ENCODE results near the gene KIAA1958.
"Not testable (repeated sequence)": the region's sequence is repeated elsewhere in the genome, so short reads cannot be mapped to it uniquely, and the experiment has no call there.

KIAA1958 gene

DNA sequence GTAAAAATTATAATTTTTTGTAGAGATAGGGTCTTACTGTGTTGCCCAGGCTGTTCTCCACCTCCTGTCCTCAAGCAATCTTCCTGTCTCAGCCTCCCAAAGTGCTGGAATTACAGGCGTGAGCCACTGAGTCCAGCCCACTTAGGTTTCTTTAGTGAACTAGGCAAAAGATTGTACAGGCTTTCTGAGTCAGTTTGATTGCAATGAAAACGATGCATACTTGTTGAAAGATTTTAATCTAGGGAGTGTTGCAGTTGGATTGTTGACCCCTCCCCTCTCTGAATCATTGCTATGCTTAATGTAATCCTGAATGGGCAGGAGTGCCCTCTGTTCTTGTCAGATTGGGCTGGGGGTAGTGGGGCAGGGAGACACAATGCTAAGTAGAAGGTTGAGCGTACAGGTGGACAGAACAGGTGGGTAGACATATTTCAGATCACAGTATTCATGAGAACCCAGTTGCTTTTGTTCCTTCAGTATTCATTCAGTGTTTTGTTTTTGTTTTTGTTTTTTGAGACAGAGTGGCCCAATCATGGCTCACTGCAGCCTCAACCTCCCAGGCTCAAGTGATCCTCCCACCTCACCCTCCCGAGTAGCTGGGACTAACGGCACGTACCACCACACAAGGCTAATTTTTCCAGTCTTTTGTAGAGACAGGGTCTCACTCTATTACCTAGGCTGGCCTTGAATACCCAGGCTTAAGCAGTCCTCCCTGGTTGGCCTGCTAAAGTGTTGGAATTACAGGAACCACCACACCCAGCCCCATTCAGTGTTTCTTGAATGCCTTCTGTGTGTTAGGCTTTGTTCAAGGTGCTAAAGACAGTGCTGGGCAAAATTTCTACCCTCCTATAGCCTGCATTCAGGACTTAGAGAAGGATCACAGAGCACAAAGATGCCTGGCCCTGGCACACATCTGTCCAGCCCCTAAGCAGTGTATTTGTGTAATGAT, 70.1 kb downstream of the KIAA1958 start:
- DNase-seq: no peak

DNA sequence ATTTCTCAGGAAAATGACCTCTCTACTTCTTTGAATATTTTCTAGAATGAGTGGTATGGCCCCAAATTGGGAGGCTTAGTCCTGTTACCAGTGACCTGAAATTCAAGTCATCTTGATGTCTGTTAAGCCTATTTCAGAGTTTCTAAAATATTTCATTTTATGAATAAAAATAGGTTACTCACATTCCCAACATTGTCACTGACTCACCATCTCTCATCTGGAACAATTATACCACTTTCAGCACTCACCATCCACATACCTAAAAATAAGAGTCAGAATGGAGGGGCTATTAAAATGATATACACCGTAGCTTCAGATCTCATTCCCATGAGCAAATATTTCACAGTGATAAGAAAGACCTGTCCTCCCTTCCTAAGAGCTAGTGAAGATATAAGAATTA, 71.8 kb downstream of the KIAA1958 start:
- no peak for DNase-seq

DNA sequence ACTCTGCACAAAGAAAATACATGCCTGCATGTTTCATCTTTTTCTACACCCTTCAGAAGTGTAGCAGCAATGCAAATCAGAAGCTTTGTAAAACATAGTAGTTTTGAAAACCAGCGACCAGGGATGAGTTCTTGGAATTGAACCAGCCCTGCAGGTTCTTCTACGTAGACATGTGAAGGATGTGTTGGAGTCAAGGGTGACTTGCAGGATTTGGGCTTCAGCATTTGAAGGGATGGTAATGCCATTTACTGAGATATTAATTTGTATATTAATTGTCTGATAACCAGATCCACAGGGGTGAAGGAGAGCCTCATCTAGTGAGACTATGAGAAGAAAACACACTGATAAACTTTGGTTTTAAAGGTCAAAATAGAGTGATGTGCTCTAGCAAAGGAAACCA, 72.4 kb downstream of the KIAA1958 start:
- DNase-seq: no peak

DNA sequence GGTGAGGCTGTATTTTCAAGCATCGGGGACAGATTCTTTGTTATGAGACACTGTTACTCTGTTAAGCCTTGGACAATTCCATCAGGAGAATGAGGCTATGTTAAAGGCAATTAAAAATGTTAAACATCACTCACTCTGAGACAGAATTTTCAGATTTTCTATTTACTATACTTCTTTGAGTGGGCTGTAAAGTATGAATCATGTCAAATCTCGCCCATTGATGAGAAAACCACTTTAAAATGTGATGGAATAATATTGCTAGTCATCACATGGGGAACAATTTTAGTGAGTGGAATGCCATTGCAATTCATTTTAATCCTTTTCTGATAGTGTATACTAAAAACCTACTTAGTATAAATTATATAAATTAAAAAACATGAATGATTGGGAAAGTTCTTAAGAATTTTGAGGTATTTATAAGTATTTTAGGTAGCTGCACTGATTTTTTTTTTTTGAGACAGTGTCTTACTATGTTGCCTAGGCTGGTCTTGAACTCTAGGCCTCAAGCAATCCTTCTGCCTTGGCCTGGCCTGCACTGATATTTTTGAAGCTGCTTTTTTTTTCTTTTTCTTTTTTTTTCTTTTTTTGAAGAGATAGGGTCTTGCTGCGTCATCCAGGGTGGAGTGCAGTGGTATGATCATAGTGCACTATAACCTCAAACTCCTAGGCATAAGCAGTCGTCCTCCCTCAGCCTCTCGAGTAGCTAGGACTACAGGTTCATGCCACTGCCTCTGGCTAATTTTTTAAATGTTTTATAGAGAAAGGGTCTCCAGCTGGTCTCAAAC, 73.2 kb downstream of the KIAA1958 start:
- DNase-seq: no peak

DNA sequence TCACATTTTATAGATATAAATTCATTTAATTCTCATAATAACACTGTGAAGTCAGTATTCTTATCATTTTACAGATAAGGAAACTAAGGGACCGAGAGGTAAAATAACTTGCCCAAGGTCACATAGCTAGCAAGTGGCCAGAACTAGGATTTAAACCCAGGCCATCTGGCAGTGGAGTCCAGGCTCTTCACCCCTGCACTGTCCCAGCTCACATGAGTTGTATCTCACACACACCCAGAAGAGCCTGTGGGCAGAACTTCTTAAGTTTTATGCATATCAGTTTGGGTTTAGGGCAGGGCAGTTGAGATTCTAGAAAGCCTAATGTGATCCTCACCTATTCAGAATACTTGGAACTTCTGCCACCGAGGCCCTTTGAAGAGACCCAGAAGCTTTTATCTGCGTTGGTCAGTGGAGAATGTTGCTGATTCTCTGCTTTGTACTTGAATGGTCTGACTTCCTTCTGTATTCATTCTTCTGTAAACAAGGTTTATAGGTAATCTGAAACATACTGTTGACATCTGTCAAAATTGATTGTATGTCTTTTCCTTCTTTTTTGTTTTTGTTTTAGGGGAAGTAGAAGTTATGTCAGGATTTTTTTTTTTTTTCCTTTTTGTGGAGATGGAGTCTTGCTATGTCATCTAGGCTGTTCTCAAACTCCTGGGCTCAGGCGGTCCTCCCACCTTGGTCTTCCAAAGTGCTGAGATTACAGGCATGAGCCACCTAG, 75.8 kb downstream of the KIAA1958 start:
- no peak for DNase-seq

DNA sequence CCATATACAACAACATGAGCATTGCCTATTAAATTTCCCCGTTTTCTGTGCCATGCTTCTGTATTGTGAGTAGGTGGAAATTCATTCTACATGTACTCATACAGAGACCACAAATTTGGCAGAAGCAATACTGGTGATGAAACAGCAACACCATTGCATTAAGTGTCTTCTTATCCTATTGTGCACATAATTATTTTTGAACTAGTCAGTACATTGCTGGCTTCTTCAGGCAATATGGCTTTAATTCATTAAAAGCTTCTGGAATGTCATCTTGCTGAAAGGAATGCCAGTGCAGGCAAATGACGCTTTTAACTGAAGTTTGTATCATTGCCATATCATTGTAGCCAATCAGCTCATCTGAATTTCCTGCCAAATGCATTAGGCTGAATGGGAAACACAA, 82.6 kb downstream of the KIAA1958 start:
- DNase-seq: no peak

DNA sequence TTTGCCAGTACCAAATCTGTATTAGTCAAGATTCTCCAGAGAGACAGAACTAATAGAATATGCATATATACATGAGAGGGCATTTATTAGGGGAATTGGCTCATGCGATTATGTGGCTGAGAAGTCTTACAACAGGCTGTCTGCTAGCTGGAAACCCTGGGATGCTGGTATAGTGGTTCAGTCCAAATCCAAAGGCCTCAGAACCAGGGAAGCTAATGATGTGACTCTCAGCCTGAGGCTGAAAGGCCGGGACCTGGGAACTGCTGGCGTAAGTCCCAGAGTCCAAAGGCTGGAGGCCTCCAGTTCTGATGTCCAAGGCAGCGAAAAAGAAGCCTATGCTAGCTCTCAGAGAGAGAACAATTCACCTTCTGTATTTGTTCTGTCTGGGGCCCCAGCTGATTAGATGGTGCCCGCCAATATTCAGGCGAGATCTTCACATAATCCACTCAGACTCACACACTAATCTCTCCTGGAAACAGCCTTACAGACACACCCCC, 84.1 kb downstream of the KIAA1958 start:
- DNase-seq: no peak

DNA sequence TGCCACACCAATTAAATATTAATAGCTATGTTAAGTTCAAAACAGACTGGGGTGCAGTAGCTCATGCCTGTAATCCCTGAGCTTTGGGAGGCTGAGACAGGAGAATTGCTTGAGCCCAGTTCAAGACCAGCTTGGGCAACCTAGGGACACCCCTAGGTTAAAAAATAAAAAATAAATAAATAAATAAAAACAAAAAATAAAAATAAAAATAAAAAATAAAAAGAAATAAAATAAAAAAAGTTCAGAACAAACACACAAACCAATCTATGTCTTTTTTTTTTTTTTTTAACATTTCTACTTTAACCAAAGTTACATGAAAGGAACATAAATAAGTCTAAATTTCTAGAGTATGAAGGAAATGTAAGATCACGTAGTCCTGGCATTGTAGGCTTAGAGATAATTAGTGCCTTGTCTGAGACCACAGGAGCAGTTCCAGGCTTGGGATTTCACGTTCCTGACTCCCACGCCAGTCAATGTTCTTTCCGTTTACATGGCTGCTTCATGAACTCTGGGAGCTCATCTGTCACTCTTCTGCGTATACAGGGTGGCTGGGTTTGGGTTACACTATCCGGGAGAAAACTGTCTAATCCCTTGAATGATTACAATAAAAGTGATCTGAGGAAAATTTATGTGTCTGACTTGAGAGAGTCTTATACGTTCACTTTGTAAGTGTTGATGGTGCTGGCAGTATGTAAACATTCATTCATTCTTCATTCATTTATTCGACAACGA, 85.2 kb downstream of the KIAA1958 start:
- no peak for DNase-seq

DNA sequence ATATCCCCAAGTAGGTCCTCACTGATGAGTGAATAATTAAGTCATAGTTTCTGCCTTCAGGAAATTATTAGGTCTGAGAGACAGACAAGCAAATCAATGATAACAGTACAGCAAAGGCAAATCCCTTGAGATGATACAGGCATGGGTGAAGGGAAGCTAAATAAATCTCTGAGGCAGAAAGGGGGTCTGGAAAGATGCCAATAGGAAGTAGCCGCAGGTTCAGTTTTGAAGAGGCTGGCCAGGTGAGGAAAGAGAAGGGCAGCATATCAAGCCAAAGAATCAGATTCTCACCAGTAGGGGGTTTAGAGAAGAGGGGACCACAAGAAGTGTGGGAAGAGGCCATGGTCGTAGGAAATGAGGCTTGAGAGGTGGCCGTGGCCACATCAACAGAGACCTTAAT, 85.8 kb downstream of the KIAA1958 start:
- DNase-seq: no peak

DNA sequence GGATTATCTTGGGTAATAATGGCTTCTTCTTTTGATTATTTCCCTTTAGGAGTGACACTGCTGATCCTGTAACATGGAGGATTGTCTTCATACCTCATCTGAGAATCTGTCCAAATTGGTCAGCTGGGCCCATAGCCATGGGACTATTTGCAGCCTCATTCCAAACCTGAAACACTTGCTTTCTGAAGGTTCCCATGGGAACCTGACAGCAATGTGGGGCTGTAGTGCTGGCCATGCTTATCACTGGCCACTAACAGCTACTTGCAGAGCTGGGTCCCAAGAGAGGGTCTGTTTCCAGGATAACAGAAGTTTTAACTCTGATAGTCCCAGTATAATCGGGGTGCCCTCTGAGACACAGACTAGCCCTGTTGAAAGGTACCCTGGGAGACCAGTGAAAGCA, 87.4 kb downstream of the KIAA1958 start:
- no peak for DNase-seq

DNA sequence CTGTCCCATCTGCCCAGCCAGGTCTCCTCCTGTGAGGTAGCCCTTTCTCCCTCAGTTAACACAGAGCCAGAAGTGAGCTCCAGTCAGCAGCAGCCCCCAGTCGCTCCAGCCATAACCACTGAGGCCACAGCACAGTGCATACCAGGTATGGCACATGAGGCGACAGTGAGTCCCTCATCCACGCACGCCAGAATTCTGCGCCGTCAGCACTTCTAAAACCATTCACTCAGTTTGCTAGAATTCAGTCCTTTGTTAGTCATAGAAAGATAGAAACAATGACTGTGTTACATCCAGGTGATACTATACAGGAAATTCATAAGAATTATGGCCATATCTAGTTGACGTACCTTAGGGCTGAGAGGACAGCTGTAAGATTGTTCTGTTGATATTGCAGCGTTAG, 88.5 kb downstream of the KIAA1958 start:
- no peak for DNase-seq

DNA sequence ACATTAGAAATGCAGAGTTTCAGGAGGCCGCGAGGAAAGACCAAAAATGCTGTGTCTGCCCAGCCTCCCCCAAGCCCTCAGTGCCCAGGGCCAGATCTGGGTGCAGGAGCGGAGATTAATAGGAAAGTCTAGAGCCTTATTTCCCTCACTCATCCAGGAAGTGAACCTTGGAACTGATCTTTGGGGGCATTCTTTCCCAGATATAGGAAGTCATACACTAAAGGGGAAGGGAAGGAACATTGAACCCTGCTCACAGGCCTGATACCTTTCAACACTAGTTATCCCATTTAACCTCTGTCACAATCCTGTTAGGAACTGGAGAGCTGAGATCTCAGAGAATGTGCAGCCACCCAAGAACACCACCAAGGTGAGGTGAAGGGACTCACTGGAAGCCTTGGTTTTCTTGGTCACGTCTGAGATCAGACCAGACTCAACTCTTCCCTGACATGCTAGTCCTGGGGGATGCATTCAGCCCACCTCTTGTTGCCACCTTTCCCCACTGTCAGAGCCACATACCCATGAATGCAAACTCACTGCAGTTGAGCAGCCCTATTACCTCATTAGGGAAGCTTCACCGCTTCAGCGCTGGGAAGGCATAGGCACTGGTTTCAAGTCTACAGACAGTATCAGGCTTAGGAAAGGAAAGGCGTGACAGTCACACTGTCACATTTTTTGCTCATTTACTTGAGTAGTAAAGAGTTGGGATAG, 95.0 kb downstream of the KIAA1958 start:
- DNase-seq: no peak

DNA sequence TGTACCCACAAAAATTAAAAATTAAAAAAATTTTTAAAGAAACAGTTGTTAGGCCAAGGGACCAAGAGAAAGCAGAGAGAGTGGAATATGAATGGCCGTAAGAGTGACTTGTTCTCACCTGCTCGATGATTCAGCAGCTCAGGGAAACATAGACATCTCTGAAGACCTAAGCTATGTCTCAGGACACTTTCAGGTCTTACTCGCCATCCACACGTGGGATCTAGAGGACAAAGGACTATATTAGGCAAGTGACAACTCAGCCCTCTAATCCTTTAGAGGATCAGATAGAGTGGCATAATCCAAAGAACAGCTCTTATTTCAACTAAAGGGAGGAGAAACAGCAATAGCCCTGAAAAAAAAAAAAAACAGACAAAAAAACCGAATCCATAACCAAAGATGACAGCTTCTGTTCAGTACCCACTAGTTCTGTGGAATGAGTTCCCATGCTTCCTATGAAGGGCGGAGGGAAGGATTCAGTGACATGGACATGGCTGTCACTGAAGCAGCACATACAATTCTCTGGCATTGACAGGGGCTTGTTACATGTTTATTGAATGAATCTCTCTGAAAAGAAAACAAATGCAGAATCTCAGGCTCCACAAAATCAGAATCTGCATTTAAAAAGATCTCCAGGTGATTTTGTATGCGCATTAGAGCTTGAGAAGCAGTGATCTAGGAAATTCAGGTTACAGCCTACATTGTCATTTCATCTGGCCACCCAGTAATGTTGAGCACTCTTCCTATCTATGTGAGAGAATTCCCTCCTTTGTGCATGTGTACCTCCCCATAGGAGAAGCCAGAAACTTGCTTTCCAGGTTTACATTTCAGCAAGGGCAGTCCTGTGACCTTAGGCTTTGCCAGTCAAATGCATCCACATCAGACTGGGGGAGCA, 96.0 kb downstream of the KIAA1958 start:
- no peak for DNase-seq

DNA sequence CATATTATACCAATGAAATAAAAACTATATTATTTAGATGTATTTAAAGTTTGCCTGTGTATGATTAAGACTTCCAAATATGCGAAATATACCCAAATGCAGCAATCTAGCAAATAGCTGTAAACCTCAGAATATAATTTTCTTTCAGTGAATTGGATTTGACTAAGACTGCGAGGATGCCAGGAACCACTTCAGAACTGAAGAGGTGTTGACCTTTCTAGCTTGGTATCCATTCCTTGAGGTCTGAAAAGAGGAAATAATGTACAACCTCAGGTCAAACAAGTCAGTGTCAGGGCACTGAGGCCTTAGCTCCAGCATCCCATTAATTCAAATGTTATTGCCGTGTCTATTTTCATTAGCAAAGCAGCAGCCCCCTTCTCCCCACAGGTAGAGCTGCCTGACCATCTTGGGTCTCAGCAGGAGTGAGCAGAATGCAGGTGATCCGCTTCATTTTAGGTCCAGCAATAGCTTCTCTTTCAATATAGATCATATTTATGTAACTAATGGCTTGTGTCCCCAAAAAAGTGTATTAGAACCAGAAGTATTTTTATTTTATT, 100.0 kb downstream of the KIAA1958 start:
- DNase-seq: no peak

DNA sequence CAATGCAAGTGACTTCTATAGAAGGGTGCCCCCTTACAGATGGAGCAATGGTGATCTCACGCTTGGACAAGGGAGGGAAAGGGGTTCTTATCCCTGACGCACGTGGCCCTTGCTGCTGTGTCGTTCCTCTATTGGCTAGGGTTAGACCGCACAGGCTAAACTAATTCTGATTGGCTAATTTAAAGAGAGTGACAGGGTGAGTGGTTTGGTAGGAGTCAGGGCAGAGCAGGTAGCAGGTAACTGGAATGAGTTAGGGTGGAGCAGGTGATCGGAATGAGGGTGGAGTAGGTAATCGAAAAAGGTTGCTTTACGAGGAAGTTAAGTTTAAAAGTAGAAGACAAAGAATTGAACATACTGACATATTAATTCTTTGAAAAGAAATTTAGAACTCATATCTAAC, 105.2 kb downstream of the KIAA1958 start:
- not testable (repeated sequence) for DNase-seq

DNA sequence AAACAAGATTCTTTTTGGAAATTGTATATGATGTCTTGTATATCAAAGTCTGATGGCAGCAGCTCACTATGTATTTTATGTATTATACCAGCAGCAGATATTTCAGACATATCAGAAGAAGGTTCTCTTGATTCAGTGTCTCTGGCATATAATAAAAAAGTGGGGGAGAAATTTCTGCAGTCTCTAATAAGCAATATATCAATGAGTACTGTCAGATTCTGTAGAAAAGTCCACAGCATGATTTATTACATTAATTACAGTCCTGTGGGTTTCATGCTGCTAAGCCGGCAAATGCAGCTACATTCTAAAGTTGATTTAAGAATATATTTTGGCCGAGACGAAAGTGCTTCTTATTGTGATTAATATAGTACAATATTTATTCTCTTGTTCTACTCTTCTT, 113.1 kb downstream of the KIAA1958 start:
- DNase-seq: no peak

DNA sequence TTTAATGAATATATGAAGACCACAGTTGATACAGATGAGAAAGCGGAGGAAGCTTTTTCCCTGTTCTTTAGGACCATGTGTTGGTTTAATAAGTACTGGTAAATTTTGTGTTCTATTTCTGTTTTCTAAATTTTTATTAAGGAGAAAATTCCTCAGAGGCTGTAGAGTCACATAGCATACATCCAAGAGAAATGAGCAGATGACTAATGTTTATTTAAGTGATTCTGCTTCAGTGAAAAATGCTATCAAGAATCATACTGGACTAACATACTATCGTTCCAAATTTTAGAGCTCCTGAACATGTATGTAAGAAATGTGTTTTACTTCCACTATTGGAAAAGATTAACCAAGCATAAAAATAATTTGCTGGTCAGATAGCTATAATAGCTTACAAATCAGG, 115.0 kb downstream of the KIAA1958 start:
- DNase-seq: no peak

DNA sequence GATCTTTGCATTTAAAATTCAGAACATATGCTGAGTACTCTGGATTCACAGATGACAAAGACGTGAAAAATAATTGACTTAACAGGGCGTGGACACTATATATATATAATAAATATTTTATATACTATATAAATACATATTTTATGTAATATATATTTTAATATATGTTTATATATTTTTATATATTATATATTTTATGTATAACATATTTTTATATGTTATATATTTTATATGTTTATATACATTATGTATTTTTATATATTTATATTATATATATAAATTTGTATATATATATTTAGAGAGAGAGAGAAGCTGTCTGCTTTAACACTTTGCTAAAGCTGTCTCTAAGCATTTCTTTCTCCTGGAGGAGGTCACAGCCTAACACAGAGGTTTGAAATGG, 118.2 kb downstream of the KIAA1958 start:
- DNase-seq: no peak

DNA sequence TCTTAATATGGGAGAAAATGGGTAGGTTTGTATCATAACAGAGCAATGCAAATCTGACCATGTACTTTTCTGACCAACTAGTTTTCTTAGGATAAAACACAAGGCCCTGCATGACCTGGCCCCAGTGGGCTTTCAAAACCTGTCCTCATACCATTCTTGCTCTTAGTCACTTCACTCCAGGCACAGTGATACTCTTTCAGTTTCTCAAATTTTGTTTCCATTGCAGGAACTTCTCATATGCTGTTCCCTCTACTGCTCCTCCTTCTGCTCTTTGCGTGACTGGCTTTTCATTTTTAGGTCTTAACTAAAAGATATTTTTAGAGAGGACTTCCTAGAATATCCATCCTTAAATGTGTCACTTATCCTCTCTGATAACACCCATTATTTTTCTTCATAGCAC, 118.9 kb downstream of the KIAA1958 start:
- no peak for DNase-seq

DNA sequence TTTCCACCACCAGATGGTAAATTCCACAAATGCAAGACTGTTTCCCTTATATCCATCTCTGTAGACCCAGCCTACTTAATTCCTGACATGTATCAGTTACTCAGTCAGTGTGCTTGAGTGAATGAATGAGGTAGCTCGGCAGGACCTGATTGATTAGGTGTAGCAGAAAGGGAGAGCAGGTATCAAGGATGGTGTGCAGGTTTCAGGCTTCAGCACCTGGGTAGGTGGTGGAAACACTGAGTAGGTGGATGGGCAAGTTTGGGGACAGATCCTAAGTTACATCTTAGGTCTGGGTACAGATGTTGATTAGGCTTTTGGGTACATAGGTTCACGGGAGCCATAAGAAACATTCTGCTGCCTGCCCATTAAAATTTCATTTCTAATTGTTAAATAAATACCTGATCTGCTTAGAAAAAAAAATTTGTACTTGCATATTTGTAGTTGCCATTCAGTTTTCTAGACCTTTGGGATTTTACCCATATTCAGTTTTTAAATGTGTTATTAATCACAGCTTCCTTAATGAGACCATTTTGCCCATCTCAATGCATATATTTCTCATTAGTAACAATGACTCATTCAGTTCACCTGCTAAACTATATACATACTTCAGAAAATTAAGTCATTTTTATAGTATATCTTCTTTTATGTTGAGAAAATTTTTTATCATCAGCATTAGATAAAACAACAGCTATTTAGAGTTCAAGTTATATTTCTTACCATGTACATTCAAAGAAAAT, 119.5 kb downstream of the KIAA1958 start:
- no peak for DNase-seq
